HL-60 (cell line): ENCODE measurements around the gene ZNF496.

Source experiments
- CTCF ChIP-seq: IDR thresholded peaks from one replicate; pipeline ENCODE4 v1.5.1; 2011; ENCODE audit warnings: low read length, control low read depth, inconsistent platforms; ENCODE audit not compliant: insufficient read depth
- GABPA ChIP-seq: IDR thresholded peaks from 2 replicates; pipeline ENCODE4 v1.6.1; 2012; ENCODE audit warnings: low read depth
- POLR2AphosphoS5 ChIP-seq: IDR thresholded peaks from 2 replicates; pipeline ENCODE4 v1.6.1; 2012; ENCODE audit warnings: low read depth
- REST ChIP-seq: IDR thresholded peaks from 2 replicates; pipeline ENCODE4 v1.6.1; 2012; ENCODE audit warnings: low read depth; ENCODE audit not compliant: insufficient replicate concordance

GRCh38 chr1:247352175-247352574 is 20.5 kb upstream of the ZNF496 start:
- no peak for TF ChIP-seq REST
- TF ChIP-seq CTCF, result no peak
- no peak for TF ChIP-seq GABPA
- no peak for TF ChIP-seq POLR2AphosphoS5
